ENCODE results near the gene TAGLN.

TAGLN gene

GRCh38 chr11:117199053-117199915 lies at the start of gene TAGLN:
TAGLN (plus strand) TSS chr11:117199370; CDS start chr11:117203014, 3,644 bp downstream.
- no peaks in the 10 kb centered on the region for H3K36me3 ChIP-seq (replicated peaks; ENCODE audit: insufficient read depth, low read length)
- no peak within 1 kb of the TSS for H3K9ac ChIP-seq (ENCODE audit: low read length)
- no peaks in the 10 kb centered on the region for H3K27me3 ChIP-seq (replicated peaks; ENCODE audit: insufficient read depth, low read length)
- no peaks in the 10 kb centered on the region for H4K20me1 ChIP-seq (ENCODE audit: insufficient read depth, low read length)
- no peaks in the 10 kb centered on the region for H3K4me1 ChIP-seq (ENCODE audit: low read length)
- no peaks in the 10 kb centered on the region for H3K9me2 ChIP-seq (replicated peaks; ENCODE audit: insufficient read depth, low read length)
- H3K9me3 ChIP-seq (replicated peaks; ENCODE audit: insufficient read depth, low read length): no peaks in the 10 kb centered on the region
- DNase-seq: no peak
- no peak within 1 kb of the TSS for H3K4me3 ChIP-seq (ENCODE audit: low read length)
- H3K79me2 ChIP-seq (ENCODE audit: low read length): no peaks in the 10 kb centered on the region
- H3F3A ChIP-seq (ENCODE audit: insufficient read depth, low read length): no peaks in the 10 kb centered on the region
- H3K4me2 ChIP-seq (ENCODE audit: low read depth, low read length): no peak within 1 kb of the TSS
- H2AFZ ChIP-seq (ENCODE audit: low read length): no peak within 1 kb of the TSS
- TF ChIP-seq EZH2phosphoT487 (IDR thresholded peaks at IDR 0.05; ENCODE audit: low read length) (no peak), EZH2 (optimal IDR thresholded peaks at IDR 0.05; ENCODE audit: low read depth, low read length) (no peak)
- TF ChIP-seq, protein P1, sequence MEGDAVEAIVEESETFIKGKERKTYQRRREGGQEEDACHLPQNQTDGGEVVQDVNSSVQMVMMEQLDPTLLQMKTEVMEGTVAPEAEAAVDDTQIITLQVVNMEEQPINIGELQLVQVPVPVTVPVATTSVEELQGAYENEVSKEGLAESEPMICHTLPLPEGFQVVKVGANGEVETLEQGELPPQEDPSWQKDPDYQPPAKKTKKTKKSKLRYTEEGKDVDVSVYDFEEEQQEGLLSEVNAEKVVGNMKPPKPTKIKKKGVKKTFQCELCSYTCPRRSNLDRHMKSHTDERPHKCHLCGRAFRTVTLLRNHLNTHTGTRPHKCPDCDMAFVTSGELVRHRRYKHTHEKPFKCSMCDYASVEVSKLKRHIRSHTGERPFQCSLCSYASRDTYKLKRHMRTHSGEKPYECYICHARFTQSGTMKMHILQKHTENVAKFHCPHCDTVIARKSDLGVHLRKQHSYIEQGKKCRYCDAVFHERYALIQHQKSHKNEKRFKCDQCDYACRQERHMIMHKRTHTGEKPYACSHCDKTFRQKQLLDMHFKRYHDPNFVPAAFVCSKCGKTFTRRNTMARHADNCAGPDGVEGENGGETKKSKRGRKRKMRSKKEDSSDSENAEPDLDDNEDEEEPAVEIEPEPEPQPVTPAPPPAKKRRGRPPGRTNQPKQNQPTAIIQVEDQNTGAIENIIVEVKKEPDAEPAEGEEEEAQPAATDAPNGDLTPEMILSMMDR (IDR thresholded peaks at IDR 0.05; ENCODE audit: low read length): no peak
- no peak within 1 kb of the TSS for H3K27ac ChIP-seq (ENCODE audit: low read length)

DNA sequence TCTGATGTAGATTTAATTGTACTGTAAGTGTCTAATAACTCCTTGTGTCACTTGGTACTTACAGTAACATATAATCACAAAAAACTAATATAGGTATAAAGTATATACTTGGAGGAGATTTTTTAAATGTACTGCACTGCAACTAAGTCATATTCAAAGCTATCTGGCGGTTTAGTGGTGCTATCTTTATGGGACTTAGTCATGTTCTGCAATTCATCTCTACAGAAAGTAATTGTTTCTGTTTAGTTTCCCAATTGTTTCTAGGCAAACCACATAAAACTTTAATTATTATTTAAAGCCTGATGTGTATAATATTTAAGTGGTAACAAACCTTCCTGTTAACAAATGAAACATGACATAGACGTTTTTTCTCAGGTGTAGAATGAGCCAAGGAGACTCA lies 47.1 kb upstream of the TAGLN start:
- DNase-seq: no peak
- Histone ChIP-seq H3K27me3 (replicated peaks; ENCODE audit: insufficient read depth, low read length) (no peaks in the 10 kb centered on the region), H3K4me2 (ENCODE audit: low read depth, low read length) (no peak overlapping the region), H4K20me1 (ENCODE audit: insufficient read depth, low read length) (peaks cover 29% of the 10 kb centered on the region), H3K4me1 (ENCODE audit: low read length) (no peaks in the 10 kb centered on the region), H2AFZ (ENCODE audit: low read length) (no peak overlapping the region), H3K9me2 (replicated peaks; ENCODE audit: insufficient read depth, low read length) (no peaks in the 10 kb centered on the region), H3K9me3 (replicated peaks; ENCODE audit: insufficient read depth, low read length) (no peaks in the 10 kb centered on the region), H3K27ac (ENCODE audit: low read length) (no peak overlapping the region), H3K9ac (ENCODE audit: low read length) (no peak overlapping the region), H3F3A (ENCODE audit: insufficient read depth, low read length) (no peaks in the 10 kb centered on the region), H3K4me3 (ENCODE audit: low read length) (no peak overlapping the region), H3K36me3 (replicated peaks; ENCODE audit: insufficient read depth, low read length) (0 out of 2 replicates have a peak, but pooled peaks cover 2% of the 10 kb centered on the region), H3K79me2 (ENCODE audit: low read length) (peaks cover 98% of the 10 kb centered on the region)
- TF ChIP-seq EZH2phosphoT487 (IDR thresholded peaks at IDR 0.05; ENCODE audit: low read length): no peak
- TF ChIP-seq EZH2 (optimal IDR thresholded peaks at IDR 0.05; ENCODE audit: low read depth, low read length): no peak
- TF ChIP-seq, protein P1 (IDR thresholded peaks at IDR 0.05; ENCODE audit: low read length): no peak

DNA sequence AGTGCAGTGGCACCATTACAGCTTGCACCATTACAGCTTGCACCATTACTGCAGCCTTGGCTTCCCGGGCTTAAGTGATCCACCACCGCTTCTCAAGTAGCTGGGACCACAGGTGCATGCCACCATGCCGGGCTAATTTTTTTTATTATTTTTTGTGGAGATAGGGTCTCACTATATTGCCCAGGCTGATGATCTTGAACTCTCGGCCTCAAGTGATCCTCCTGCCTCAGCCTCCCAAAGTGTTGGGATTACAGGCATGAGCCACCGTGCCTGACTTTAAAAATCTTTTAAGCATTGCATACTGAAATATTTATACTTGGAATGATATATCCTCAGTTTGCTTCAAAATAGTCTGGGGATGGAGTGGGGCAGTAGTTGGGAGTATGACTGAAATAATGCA lies 44.7 kb upstream of the TAGLN start:
- Histone ChIP-seq H3K27ac (ENCODE audit: low read length) (no peak overlapping the region), H3K4me3 (ENCODE audit: low read length) (no peak overlapping the region), H3K9ac (ENCODE audit: low read length) (no peak overlapping the region), H3K4me2 (ENCODE audit: low read depth, low read length) (no peak overlapping the region), H3K36me3 (replicated peaks; ENCODE audit: insufficient read depth, low read length) (0 out of 2 replicates have a peak, but pooled peaks cover 3% of the 10 kb centered on the region), H3K4me1 (ENCODE audit: low read length) (no peaks in the 10 kb centered on the region), H3K27me3 (replicated peaks; ENCODE audit: insufficient read depth, low read length) (no peaks in the 10 kb centered on the region), H3F3A (ENCODE audit: insufficient read depth, low read length) (no peaks in the 10 kb centered on the region), H2AFZ (ENCODE audit: low read length) (no peak overlapping the region), H3K9me2 (replicated peaks; ENCODE audit: insufficient read depth, low read length) (no peaks in the 10 kb centered on the region), H3K9me3 (replicated peaks; ENCODE audit: insufficient read depth, low read length) (no peaks in the 10 kb centered on the region), H4K20me1 (ENCODE audit: insufficient read depth, low read length) (peaks cover 20% of the 10 kb centered on the region), H3K79me2 (ENCODE audit: low read length) (peaks cover 97% of the 10 kb centered on the region)
- DNase-seq: no peak
- TF ChIP-seq, protein P1 (IDR thresholded peaks at IDR 0.05; ENCODE audit: low read length): no peak
- TF ChIP-seq EZH2phosphoT487 (IDR thresholded peaks at IDR 0.05; ENCODE audit: low read length) (no peak), EZH2 (optimal IDR thresholded peaks at IDR 0.05; ENCODE audit: low read depth, low read length) (no peak)

All from MM.1S (cell line).